ENCODE results near the gene MPPED2. TPM values are rescaled to one million over a fixed set of nuclear protein-coding genes. Genes with fewer than 3 reads are reported as not detected.

The MPPED2 gene
- total RNA-seq, 2 donors from 2014 or later, result 0.57 to 1.8 TPM

DNA sequence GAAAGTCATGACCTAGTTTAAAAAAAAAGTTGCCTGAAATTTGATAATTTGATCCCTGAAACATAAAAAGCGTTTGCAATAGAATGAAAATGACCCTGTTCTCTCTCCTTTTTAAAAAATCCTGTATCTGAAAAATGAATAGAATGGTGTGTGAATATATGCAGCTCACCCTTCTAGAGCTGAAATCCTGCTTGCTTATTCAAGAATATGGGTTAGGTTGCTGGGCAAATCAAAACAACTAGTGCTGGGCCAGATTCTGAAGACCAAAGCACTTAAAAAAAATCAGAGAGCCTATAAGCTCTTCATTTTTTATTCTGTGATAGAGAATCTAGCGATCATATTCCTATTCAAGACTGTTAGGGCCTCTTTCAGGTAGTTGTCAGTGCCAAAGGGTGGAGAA lies 131.6 kb downstream of the MPPED2 start:
- Histone ChIP-seq H3K4me3 (no peak overlapping the region), H3K27ac (no peak overlapping the region), H3K36me3 (no peaks in the 10 kb centered on the region), H3K4me1 (no peaks in the 10 kb centered on the region), H3K9ac (ENCODE audit: low read depth in 2 of 2, low read length in 2 of 2) (no peak overlapping the region), H3K27me3 (no peaks in the 10 kb centered on the region), H3K9me3 (no peaks in the 10 kb centered on the region)
- intact Hi-C loops (cut with DNase I), result no loop called here
- TF ChIP-seq CTCF (IDR thresholded peaks at IDR 0.05), result no peak
- no peak for DNase-seq

GRCh38 chr11:30454111-30454510 lies 132.0 kb downstream of the MPPED2 start:
- Histone ChIP-seq H3K4me1 (no peaks in the 10 kb centered on the region), H3K9me3 (no peaks in the 10 kb centered on the region), H3K36me3 (no peaks in the 10 kb centered on the region), H3K9ac (ENCODE audit: low read depth in 2 of 2, low read length in 2 of 2) (no peak overlapping the region), H3K27me3 (no peaks in the 10 kb centered on the region), H3K27ac (no peak overlapping the region), H3K4me3 (no peak overlapping the region)
- no peak for TF ChIP-seq CTCF (IDR thresholded peaks at IDR 0.05)
- DNase-seq, result no peak
- intact Hi-C loops (cut with DNase I), result no loop called here

GRCh38 chr11:30453705-30454104 lies 132.4 kb downstream of the MPPED2 start:
- Histone ChIP-seq H3K4me1 (no peaks in the 10 kb centered on the region), H3K4me3 (no peak overlapping the region), H3K27ac (no peak overlapping the region), H3K9me3 (no peaks in the 10 kb centered on the region), H3K9ac (ENCODE audit: low read depth in 2 of 2, low read length in 2 of 2) (no peak overlapping the region), H3K27me3 (no peaks in the 10 kb centered on the region), H3K36me3 (no peaks in the 10 kb centered on the region)
- no peak for DNase-seq
- intact Hi-C loops (cut with DNase I), result no loop called here
- no peak for TF ChIP-seq CTCF (IDR thresholded peaks at IDR 0.05)

GRCh38 chr11:30452842-30453241 lies 133.3 kb downstream of the MPPED2 start:
- Histone ChIP-seq H3K4me1 (no peaks in the 10 kb centered on the region), H3K4me3 (no peak overlapping the region), H3K27ac (no peak overlapping the region), H3K9ac (ENCODE audit: low read depth in 2 of 2, low read length in 2 of 2) (no peak overlapping the region), H3K9me3 (no peaks in the 10 kb centered on the region), H3K27me3 (no peaks in the 10 kb centered on the region), H3K36me3 (no peaks in the 10 kb centered on the region)
- DNase-seq, result no peak
- no peak for TF ChIP-seq CTCF (IDR thresholded peaks at IDR 0.05)
- intact Hi-C loops (cut with DNase I), result no loop called here

GRCh38 chr11:30452114-30452513 lies 134.0 kb downstream of the MPPED2 start:
- intact Hi-C loops (cut with DNase I), result no loop called here
- no peaks in the 10 kb centered on the region for H3K4me1 ChIP-seq
- no peak for TF ChIP-seq CTCF (IDR thresholded peaks at IDR 0.05)
- H3K36me3 ChIP-seq, result no peaks in the 10 kb centered on the region
- no peaks in the 10 kb centered on the region for H3K27me3 ChIP-seq
- H3K9me3 ChIP-seq, result no peaks in the 10 kb centered on the region
- H3K9ac ChIP-seq (ENCODE audit: low read depth in 2 of 2, low read length in 2 of 2), result no peak overlapping the region
- no peak overlapping the region for H3K27ac ChIP-seq
- no peak overlapping the region for H3K4me3 ChIP-seq
- DNase-seq, result no peak

DNA sequence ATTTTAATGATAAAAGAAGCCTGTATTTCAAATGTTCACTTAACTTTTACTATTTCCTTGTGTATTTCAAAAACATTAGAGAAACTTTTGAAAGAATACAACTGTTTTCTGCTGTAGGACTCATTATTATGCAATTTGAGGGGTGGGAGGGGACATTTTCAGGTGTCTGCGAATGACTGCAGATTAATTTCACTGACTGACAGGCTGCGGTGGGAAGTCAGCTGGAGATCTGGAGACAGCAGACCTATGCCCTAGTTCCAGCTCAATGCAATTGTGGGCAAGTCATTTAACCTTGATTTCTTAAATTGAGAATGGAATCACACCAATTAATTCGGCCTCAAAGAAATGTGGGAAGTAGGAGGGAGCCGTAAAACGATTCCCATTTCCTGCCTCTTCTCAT lies 134.5 kb downstream of the MPPED2 start:
- Histone ChIP-seq H3K36me3 (no peaks in the 10 kb centered on the region), H3K4me3 (no peak overlapping the region), H3K4me1 (no peaks in the 10 kb centered on the region), H3K9me3 (no peaks in the 10 kb centered on the region), H3K9ac (ENCODE audit: low read depth in 2 of 2, low read length in 2 of 2) (no peak overlapping the region), H3K27me3 (no peaks in the 10 kb centered on the region), H3K27ac (no peak overlapping the region)
- DNase-seq, result no peak
- TF ChIP-seq CTCF (IDR thresholded peaks at IDR 0.05), result no peak
- intact Hi-C loops (cut with DNase I), result no loop called here
